ENCODE results near the gene BIK.
"Not testable (repeated sequence)": the region's sequence is repeated elsewhere in the genome, so short reads cannot be mapped to it uniquely, and the experiment has no call there.

BIK gene

GRCh38 chr22:43134553-43134952 is 24.0 kb downstream of the BIK start:
- DNase-seq (ENCODE audit: low read depth), result no peak
- no peak overlapping the region for H3K4me3 ChIP-seq (ENCODE audit: low read length)

GRCh38 chr22:43135565-43135964 is 25.0 kb downstream of the BIK start:
- H3K4me3 ChIP-seq (ENCODE audit: low read length), result no peak overlapping the region
- no peak for DNase-seq (ENCODE audit: low read depth)
- no peak for TF ChIP-seq CTCF (IDR thresholded peaks at IDR 0.05; ENCODE audit: insufficient read depth, low read depth, low read length, missing control alignments)

More at GRCh38 chr22:43134553-43134952, 24.0 kb downstream of the BIK start:
- TF ChIP-seq CTCF (IDR thresholded peaks at IDR 0.05; ENCODE audit: insufficient read depth, low read depth, low read length, missing control alignments), result no peak

GRCh38 chr22:43136255-43136654 is 25.7 kb downstream of the BIK start:
- DNase-seq (ENCODE audit: low read depth), result peak; percentile 48
- TF ChIP-seq CTCF (IDR thresholded peaks at IDR 0.05; ENCODE audit: insufficient read depth, low read depth, low read length, missing control alignments), result peak; percentile 59

GRCh38 chr22:43136801-43137200 is 26.3 kb downstream of the BIK start:
- H3K4me3 ChIP-seq (ENCODE audit: low read length), result no peak overlapping the region
- DNase-seq (ENCODE audit: low read depth), result no peak
- TF ChIP-seq CTCF (IDR thresholded peaks at IDR 0.05; ENCODE audit: insufficient read depth, low read depth, low read length, missing control alignments), result no peak

More at GRCh38 chr22:43136255-43136654, 25.7 kb downstream of the BIK start:
- no peak overlapping the region for H3K4me3 ChIP-seq (ENCODE audit: low read length)

GRCh38 chr22:43142880-43143562 is 32.5 kb downstream of the BIK start, which contains the start of gene MCAT:
TSS of gene MCAT (minus strand) at chr22:43143398. CDS start at chr22:43143348, 50 bp downstream.
- H3K4me3 ChIP-seq (ENCODE audit: low read length), result peak within 1 kb of the TSS; percentile 84
- peak; percentile 82 for DNase-seq (ENCODE audit: low read depth)
- no peak for TF ChIP-seq CTCF (IDR thresholded peaks at IDR 0.05; ENCODE audit: insufficient read depth, low read depth, low read length, missing control alignments)

GRCh38 chr22:43144949-43145348 is 34.4 kb downstream of the BIK start:
- H3K4me3 ChIP-seq (ENCODE audit: low read length), result no peak overlapping the region
- no peak for TF ChIP-seq CTCF (IDR thresholded peaks at IDR 0.05; ENCODE audit: insufficient read depth, low read depth, low read length, missing control alignments)
- DNase-seq (ENCODE audit: low read depth), result peak; percentile 68

GRCh38 chr22:43145371-43145770 is 34.8 kb downstream of the BIK start:
- not testable (repeated sequence) for H3K4me3 ChIP-seq (ENCODE audit: low read length); DNase-seq (ENCODE audit: low read depth)

- not testable (repeated sequence) for DNase-seq (ENCODE audit: low read depth); H3K4me3 ChIP-seq (ENCODE audit: low read length)
These were observed 35.8 kb downstream of the BIK start for GRCh38 chr22:43146332-43146731.

Data from epithelial cell of esophagus (primary cell).